ENCODE measurements around the gene EEF1AKMT3. TPM values are rescaled to one million over a fixed set of nuclear protein-coding genes. Genes with fewer than 3 reads are reported as not detected.

The EEF1AKMT3 gene
- total RNA-seq, 1 experiment from 2014 or later = 5.0 TPM

- DNase-seq (ENCODE audit: low read depth, low spot score) (no peak), ATAC-seq (no peak)
- intact Hi-C loops (cut with micrococcal nuclease) = no loop called here
- no peaks in the 10 kb centered on the region for H3K27me3 ChIP-seq (ENCODE audit: insufficient read depth, low read length)
- H2AFZ ChIP-seq (ENCODE audit: low read depth, low read length, poor library complexity, severe bottlenecking) = no peak overlapping the region
- ChIA-PET POLR2A (no interaction called here), RAD21 (ENCODE audit: low non-redundant PET in 1 of 2, low total read pairs in 2 of 2, uncharacterized antibody in 2 of 2, unreplicated experiment in 2 of 2) (no interaction called here), CTCF (no interaction called here)
- BruUV-seq (replicated peaks) = no TSS peak
- no peak overlapping the region for H3K27ac ChIP-seq (ENCODE audit: low read depth, low read length)
- no peak overlapping the region for H3K4me2 ChIP-seq (ENCODE audit: low read length)
- peaks cover 24 to 35% of the 10 kb centered on the region in 2 experiments for H3K36me3 ChIP-seq (ENCODE audit: control insufficient read depth in 1 of 2, insufficient read depth in 2 of 2, low read length in 2 of 2)
- no peaks in the 10 kb centered on the region for H3K9me2 ChIP-seq (ENCODE audit: insufficient read depth)
- no peak for TF ChIP-seq REST (IDR thresholded peaks at IDR 0.05; ENCODE audit: low read depth)
- TF ChIP-seq CTCF (IDR thresholded peaks at IDR 0.05 in 2 of 3, conservative IDR thresholded peaks at IDR 0.05 in 1 of 3; ENCODE audit: borderline replicate concordance in 1 of 3, insufficient read depth in 1 of 3, low read depth in 2 of 3, low read length in 2 of 3) = no peak
- TF ChIP-seq SIN3A (IDR thresholded peaks at IDR 0.05; ENCODE audit: low read depth) = no peak
- H3K4me3 ChIP-seq (replicated peaks in 1 of 2; ENCODE audit: low read depth in 1 of 2, low read length in 2 of 2) = no peak overlapping the region
- H3K4me1 ChIP-seq (ENCODE audit: control insufficient read depth in 1 of 2, insufficient read depth in 2 of 2, low read length in 2 of 2) = no peaks in the 10 kb centered on the region; a peak in 1 of 4 replicates
- H3K79me2 ChIP-seq (ENCODE audit: insufficient read depth, low read length) = no peaks in the 10 kb centered on the region
- no peaks in the 10 kb centered on the region for H3K9me3 ChIP-seq (ENCODE audit: control insufficient read depth in 1 of 2, insufficient read depth in 1 of 2, low read depth in 1 of 2, low read length in 2 of 2)
- no peak overlapping the region for H3K9ac ChIP-seq (ENCODE audit: low read length)
- no peaks in the 10 kb centered on the region for H4K20me1 ChIP-seq (ENCODE audit: insufficient read depth)
Observed at GRCh38 chr12:57822392-57823130, 50.1 kb downstream of the EEF1AKMT3 start.

Data from HCT116 (cell line).